GM10266 (cell line): ENCODE data around the gene MRPS6.

Source experiments
- DNase-seq: peaks from one replicate; pipeline ENCODE4 v3.0.0; 2012; ENCODE audit errors: extremely low spot score
- CTCF ChIP-seq: IDR thresholded peaks from 2 replicates; pipeline ENCODE4 v1.5.1; 2012; ENCODE audit warnings: mild to moderate bottlenecking, low read depth; ENCODE audit not compliant: control insufficient read depth, insufficient read depth; ENCODE audit errors: missing control alignments

The MRPS6 gene

GRCh38 chr21:34046917-34047316, 26.5 kb upstream of the MRPS6 start:
- peak; percentile 56 for DNase-seq
- TF ChIP-seq CTCF = no peak

- DNase-seq = no peak
- no peak for TF ChIP-seq CTCF
Measured at GRCh38 chr21:34047835-34048234, 25.5 kb upstream of the MRPS6 start.

GRCh38 chr21:34052171-34052570, 21.2 kb upstream of the MRPS6 start:
- no peak for TF ChIP-seq CTCF
- no peak for DNase-seq

- TF ChIP-seq CTCF = no peak
Measured at GRCh38 chr21:34054259-34054658, 19.1 kb upstream of the MRPS6 start.

GRCh38 chr21:34055615-34056014, 17.8 kb upstream of the MRPS6 start:
- DNase-seq = no peak
- no peak for TF ChIP-seq CTCF

More at GRCh38 chr21:34054259-34054658, 19.1 kb upstream of the MRPS6 start:
- DNase-seq = no peak

- DNase-seq = no peak
- TF ChIP-seq CTCF = no peak
Measured at GRCh38 chr21:34061983-34062382, 11.4 kb upstream of the MRPS6 start.

- TF ChIP-seq CTCF = no peak
- DNase-seq = no peak
Measured at GRCh38 chr21:34065027-34065426, 8.4 kb upstream of the MRPS6 start.
